Measurements from ENCODE around the gene PAIP2. TPM values are rescaled to one million over a fixed set of nuclear protein-coding genes. Genes with fewer than 3 reads are reported as not detected.
"Not testable (repeated sequence)": the region's sequence is repeated elsewhere in the genome, so short reads cannot be mapped to it uniquely, and the experiment has no call there.

The PAIP2 gene
- total RNA-seq, 1 donor from 2014 or later: 94.8 TPM

- intact Hi-C loops (cut with micrococcal nuclease): no loop called here
Observed at GRCh38 chr5:139406963-139407362, 65.3 kb downstream of the PAIP2 start.

- intact Hi-C loops (cut with micrococcal nuclease): no loop called here
Observed at GRCh38 chr5:139407517-139407916, 65.9 kb downstream of the PAIP2 start.

GRCh38 chr5:139408191-139408590, 66.5 kb downstream of the PAIP2 start:
- intact Hi-C loops (cut with micrococcal nuclease): no loop called here

- intact Hi-C loops (cut with micrococcal nuclease): not testable (repeated sequence)
Observed at GRCh38 chr5:139409116-139409515, 67.5 kb downstream of the PAIP2 start.

GRCh38 chr5:139410121-139410992, 68.7 kb downstream of the PAIP2 start:
- intact Hi-C loops (cut with micrococcal nuclease): no loop called here

- intact Hi-C loops (cut with micrococcal nuclease): no loop called here
Observed at GRCh38 chr5:139410993-139411828, 69.6 kb downstream of the PAIP2 start.

GRCh38 chr5:139413153-139413552, 71.5 kb downstream of the PAIP2 start:
- intact Hi-C loops (cut with micrococcal nuclease): no loop called here

GRCh38 chr5:139413963-139414362, 72.3 kb downstream of the PAIP2 start:
- intact Hi-C loops (cut with micrococcal nuclease): loop anchor here (1.0 to 2.0 kb wide), 3 partner anchors 10 to 351 kb away; partner anchors contain the start of gene SPATA24

- intact Hi-C loops (cut with micrococcal nuclease): loop anchor here (1.0 to 2.0 kb wide), 3 partner anchors 10 to 350 kb away; partner anchors contain the start of gene SPATA24
Observed at GRCh38 chr5:139414581-139415130, 73.0 kb downstream of the PAIP2 start.

- intact Hi-C loops (cut with micrococcal nuclease): loop anchor here (2.0 kb wide), 2 partner anchors 221 to 349 kb away; no protein-coding TSS in a partner anchor
Observed at GRCh38 chr5:139415221-139415861, 73.7 kb downstream of the PAIP2 start.

GRCh38 chr5:139415869-139416268, 74.2 kb downstream of the PAIP2 start:
- intact Hi-C loops (cut with micrococcal nuclease): loop anchor here (2.0 kb wide), 2 partner anchors 221 to 349 kb away; no protein-coding TSS in a partner anchor

- intact Hi-C loops (cut with micrococcal nuclease): no loop called here
Observed at GRCh38 chr5:139416651-139417050, 75.0 kb downstream of the PAIP2 start.

- intact Hi-C loops (cut with micrococcal nuclease): no loop called here
Observed at GRCh38 chr5:139417214-139417613, 75.6 kb downstream of the PAIP2 start.

- intact Hi-C loops (cut with micrococcal nuclease): no loop called here
Observed at GRCh38 chr5:139418793-139419192, 77.1 kb downstream of the PAIP2 start.

Other genes with a start within 250 kb of the PAIP2 start
- gene SIL1, start 143.5 kb upstream of the PAIP2 start, total RNA-seq: 23.9 and 25.8 TPM in 2 replicates
- 229 and 245 TPM in 2 replicates for gene MATR3, start 48.1 kb upstream of the PAIP2 start, total RNA-seq
- gene SLC23A1, start 41.4 kb downstream of the PAIP2 start, total RNA-seq: 4.0 and 5.9 TPM in 2 replicates
- 83.6 and 83.7 TPM in 2 replicates for gene MZB1, start 48.1 kb downstream of the PAIP2 start, total RNA-seq
- 5.2 TPM in 2 replicates for gene PROB1, start 53.2 kb downstream of the PAIP2 start, total RNA-seq
- 4.4 and 6.4 TPM in 2 replicates for gene SPATA24, start 62.2 kb downstream of the PAIP2 start, total RNA-seq
- 13.4 and 19.1 TPM in 2 replicates for gene DNAJC18, start 97.7 kb downstream of the PAIP2 start, total RNA-seq
- 0.61 and 0.76 TPM in 2 replicates for gene ECSCR, start 120.9 kb downstream of the PAIP2 start, total RNA-seq
- gene SMIM33, start 129.2 kb downstream of the PAIP2 start, total RNA-seq: 0.54 and 0.68 TPM in 2 replicates
- gene STING1, start 140.9 kb downstream of the PAIP2 start, total RNA-seq: 269 and 271 TPM in 2 replicates
- gene UBE2D2, start 219.5 kb downstream of the PAIP2 start, total RNA-seq: 221 and 229 TPM in 2 replicates

Measured in T-helper 1 cell treated with Interleukin-12 subunit alpha and Interleukin-12 subunit beta and Interleukin-4 antibody, amounts not matched to agents 30 ng/mL and 1 ng/mL, for 36 hours (primary cell).